ENCODE measurements around the gene MID1IP1.

MID1IP1 gene

DNA sequence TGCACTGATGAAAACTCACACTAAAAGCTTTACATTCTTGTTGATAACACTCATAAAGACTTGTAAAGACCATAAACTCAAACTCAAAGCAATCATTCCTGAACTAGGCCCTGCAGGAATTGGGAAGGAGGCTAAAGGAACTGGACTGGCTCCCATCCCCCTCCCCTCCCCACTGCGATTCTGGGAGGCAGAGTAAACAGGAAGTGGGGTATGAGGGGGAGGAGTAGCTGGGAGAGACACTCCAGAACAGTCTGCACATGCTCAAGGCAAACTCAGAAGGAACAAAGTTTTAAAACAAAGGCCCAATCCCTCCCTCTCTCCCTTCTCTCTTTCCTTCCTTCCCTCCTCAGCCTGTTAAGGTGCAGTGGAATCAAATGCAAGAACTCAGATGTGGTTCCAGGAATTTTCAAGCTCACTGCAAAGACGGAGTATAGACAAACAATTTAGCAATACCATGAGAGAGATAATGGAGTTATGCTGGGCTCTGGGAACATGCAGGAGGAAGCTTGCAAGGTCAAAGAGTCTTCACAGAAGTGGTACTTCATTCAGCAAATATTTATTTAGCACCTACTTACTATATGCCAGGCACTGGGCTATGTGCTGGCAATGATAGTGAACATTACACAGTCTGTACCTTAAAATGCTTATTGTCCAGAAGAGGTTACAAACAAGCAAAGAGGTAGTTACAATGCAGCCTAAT, 15.9 kb downstream of the MID1IP1 start:
- TF ChIP-seq, protein P1, sequence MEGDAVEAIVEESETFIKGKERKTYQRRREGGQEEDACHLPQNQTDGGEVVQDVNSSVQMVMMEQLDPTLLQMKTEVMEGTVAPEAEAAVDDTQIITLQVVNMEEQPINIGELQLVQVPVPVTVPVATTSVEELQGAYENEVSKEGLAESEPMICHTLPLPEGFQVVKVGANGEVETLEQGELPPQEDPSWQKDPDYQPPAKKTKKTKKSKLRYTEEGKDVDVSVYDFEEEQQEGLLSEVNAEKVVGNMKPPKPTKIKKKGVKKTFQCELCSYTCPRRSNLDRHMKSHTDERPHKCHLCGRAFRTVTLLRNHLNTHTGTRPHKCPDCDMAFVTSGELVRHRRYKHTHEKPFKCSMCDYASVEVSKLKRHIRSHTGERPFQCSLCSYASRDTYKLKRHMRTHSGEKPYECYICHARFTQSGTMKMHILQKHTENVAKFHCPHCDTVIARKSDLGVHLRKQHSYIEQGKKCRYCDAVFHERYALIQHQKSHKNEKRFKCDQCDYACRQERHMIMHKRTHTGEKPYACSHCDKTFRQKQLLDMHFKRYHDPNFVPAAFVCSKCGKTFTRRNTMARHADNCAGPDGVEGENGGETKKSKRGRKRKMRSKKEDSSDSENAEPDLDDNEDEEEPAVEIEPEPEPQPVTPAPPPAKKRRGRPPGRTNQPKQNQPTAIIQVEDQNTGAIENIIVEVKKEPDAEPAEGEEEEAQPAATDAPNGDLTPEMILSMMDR (IDR thresholded peaks at IDR 0.05; ENCODE audit: control insufficient read depth, extremely low read depth, insufficient read depth), result no peak
- no peak overlapping the region for H3K4me3 ChIP-seq (ENCODE audit: low read depth, low read length)
- DNase-seq (ENCODE audit: low read depth), result no peak

DNA sequence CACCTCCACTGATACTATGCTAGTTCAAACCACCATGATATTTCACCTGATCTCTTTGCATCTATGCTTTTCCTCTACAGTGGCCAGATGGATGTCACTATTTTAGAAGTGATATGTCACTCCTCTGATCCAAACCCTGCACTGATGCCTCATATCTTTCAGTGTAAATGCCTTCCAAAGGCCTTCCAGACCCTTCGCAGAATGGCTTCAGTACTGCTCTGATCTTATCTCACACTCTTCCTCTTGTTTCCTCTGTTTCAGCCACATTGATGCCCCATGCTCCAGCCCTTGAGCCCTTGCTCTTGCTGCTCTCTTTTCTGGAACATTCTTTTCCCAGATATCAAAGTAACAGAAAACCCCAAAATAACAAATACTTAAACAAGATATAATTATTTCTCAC, 17.9 kb downstream of the MID1IP1 start:
- no peak for DNase-seq (ENCODE audit: low read depth)
- H3K4me3 ChIP-seq (ENCODE audit: low read depth, low read length), result no peak overlapping the region
- TF ChIP-seq, protein P1 (IDR thresholded peaks at IDR 0.05; ENCODE audit: control insufficient read depth, extremely low read depth, insufficient read depth), result no peak

DNA sequence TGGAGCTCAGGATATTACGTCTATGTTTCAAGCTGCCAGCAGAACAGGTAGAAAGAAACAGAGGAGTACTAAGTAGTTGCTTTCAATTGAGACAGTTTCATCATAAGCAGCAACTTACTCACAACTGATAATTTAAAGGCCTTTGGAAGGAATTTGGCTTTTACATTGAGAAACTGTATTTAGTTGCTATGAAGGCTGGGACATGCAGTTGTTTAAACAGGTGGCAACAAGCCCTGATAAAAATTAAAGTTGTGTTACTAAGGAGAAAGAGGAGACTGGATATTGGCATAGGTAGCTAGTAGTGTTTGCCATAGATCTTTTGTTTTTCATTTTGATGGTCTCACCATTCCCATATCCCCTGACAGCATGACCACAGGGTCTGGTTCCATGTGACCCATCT, 18.4 kb downstream of the MID1IP1 start:
- H3K4me3 ChIP-seq (ENCODE audit: low read depth, low read length), result no peak overlapping the region
- TF ChIP-seq, protein P1 (IDR thresholded peaks at IDR 0.05; ENCODE audit: control insufficient read depth, extremely low read depth, insufficient read depth), result no peak
- no peak for DNase-seq (ENCODE audit: low read depth)

DNA sequence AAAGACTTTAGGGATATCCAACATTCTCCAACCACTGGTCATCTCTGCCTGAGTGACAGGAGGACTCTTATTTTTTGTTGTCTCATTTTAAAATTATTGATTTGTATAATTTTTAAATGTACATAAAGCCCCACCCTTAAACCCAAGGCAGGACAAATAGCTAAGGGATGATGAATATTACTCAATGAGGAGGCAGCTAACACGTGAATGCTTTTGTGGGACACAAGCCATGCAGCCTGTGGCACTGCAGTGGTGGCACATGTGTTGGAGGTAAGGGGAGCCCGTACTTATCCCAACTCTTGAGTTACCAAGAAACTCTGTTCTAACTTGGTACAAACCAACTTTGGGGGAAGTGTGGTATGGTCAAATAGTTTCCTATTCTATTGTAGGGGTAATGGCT, 19.5 kb downstream of the MID1IP1 start:
- no peak overlapping the region for H3K4me3 ChIP-seq (ENCODE audit: low read depth, low read length)
- TF ChIP-seq, protein P1 (IDR thresholded peaks at IDR 0.05; ENCODE audit: control insufficient read depth, extremely low read depth, insufficient read depth), result no peak
- DNase-seq (ENCODE audit: low read depth), result no peak

DNA sequence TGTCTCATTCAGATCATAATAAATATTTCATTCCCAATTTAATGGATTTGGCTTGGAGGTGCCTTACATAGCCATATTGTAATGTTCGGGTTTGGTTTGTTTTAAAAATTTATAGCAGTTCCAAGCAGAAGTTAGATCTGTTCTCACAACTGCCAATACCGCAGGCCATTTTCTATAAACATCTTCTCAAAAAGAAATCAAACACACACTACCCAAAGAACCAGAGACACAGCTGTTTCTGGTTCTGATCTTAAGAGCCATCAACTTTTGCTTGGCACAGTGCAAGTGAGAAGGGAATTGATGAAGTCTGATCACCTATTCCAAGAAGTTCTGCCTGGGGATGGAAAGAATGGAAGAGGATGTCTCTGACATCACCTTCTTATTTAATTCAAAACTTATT, 22.9 kb downstream of the MID1IP1 start:
- TF ChIP-seq, protein P1 (IDR thresholded peaks at IDR 0.05; ENCODE audit: control insufficient read depth, extremely low read depth, insufficient read depth), result no peak
- DNase-seq (ENCODE audit: low read depth), result no peak
- no peak overlapping the region for H3K4me3 ChIP-seq (ENCODE audit: low read depth, low read length)

DNA sequence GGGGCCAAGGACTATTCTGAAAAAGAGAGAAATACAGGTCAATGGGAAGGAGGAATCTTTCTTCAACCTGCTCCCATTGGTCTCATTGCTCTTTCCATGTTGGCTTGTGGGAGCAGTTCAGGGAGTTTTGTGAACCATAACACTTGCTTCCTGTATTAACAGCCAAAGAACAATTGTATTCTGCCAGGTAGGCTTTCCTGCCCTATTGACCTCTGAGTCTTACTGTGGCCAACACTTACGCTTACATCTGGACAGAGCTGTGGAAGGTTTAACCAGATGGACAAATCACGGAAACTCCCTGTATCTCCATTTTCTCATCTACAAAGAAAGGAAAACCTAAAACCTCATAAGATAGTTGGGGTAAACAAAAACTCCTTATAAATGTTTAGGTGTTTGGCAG, 30.7 kb downstream of the MID1IP1 start:
- TF ChIP-seq, protein P1 (IDR thresholded peaks at IDR 0.05; ENCODE audit: control insufficient read depth, extremely low read depth, insufficient read depth), result no peak
- DNase-seq (ENCODE audit: low read depth), result no peak
- no peak overlapping the region for H3K4me3 ChIP-seq (ENCODE audit: low read depth, low read length)

DNA sequence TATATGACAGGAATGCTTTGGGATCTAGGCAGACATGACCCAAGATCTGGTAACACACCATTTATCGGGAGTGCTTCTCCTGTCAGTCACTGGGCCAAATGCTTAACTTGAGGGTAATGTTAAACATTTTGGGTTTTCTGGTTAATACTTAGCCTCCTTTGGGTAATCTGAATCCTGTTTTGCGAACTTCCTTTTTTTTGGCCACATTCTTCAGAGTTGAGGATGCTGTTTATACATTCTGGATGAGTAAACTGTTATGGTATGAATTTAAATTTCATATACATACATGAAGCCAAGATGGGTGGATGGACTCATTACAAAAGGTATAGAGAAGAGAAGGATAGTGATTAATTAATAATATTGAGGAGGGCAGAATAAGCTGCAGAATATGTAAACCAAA, 36.1 kb downstream of the MID1IP1 start:
- TF ChIP-seq, protein P1 (IDR thresholded peaks at IDR 0.05; ENCODE audit: control insufficient read depth, extremely low read depth, insufficient read depth), result no peak
- H3K4me3 ChIP-seq (ENCODE audit: low read depth, low read length), result no peak overlapping the region
- no peak for DNase-seq (ENCODE audit: low read depth)
